HCT116 (cell line): Measurements from ENCODE around the gene COX6B2. TPM values are rescaled to one million over a fixed set of nuclear protein-coding genes. Genes with fewer than 3 reads are reported as not detected.
A peak's percentile ranks its signal among the peaks of the same experiment; 100 is the strongest.

Experiments used
- ATAC-seq: fragments of 200-7000 bp; cut with Tn5 transposase; 2 replicates; pipeline ENCODE4 v1.9.1; 2020; ENCODE audit warnings: mild to moderate bottlenecking, moderate library complexity
- BruUV-seq: library from RNA; stranded (reverse); fragments of 400-500 nt; replicated peaks from 2 replicates; lab custom pipeline; 2021; lab: Mats Ljungman, UMichigan
- CTCF ChIA-PET: fragments of 300-600 bp; sonication (Branson Sonifier 250); formaldehyde crosslinking; loops from one replicate; lab custom pipeline; 2021; ENCODE audit warnings: antibody characterized with exemption; lab: Charles Lee
- POLR2A ChIA-PET: fragments of 300-600, 350-600 bp; sonication (Branson Sonifier 250); formaldehyde crosslinking; loops from one replicate; lab custom pipeline; 2021; ENCODE audit warnings: antibody characterized with exemption; lab: Charles Lee
- RAD21 ChIA-PET, 2 experiments: fragments of 300-600 bp; sonication (Branson Sonifier 250); formaldehyde crosslinking; loops; one replicate each; lab custom pipeline; 2023; ENCODE audit warnings: low total read pairs in 2 of 2; ENCODE audit not compliant: uncharacterized antibody in 2 of 2, unreplicated experiment in 2 of 2, low non-redundant PET in 1 of 2; lab: Charles Lee
- DNase-seq: peaks from one replicate; pipeline ENCODE4 v3.0.0-alpha.2; 2010; ENCODE audit warnings: low read depth, low spot score
- H2AFZ ChIP-seq: fragments of 200-600 bp; shearing (Covaris generic), sonication (generic); 2 replicates; pipeline ENCODE4 v1.6.1; 2017; ENCODE audit warnings: low read depth, mixed run types, mixed read lengths, antibody characterized with exemption, low read length; ENCODE audit not compliant: poor library complexity, severe bottlenecking
- H3K27ac ChIP-seq: 2 replicates; pipeline ENCODE4 v1.5.1; 2012; ENCODE audit warnings: low read depth, low read length
- H3K27me3 ChIP-seq: fragments of 200-600 bp; sonication (generic); 2 replicates; pipeline ENCODE4 v1.6.1; 2016; ENCODE audit warnings: mixed run types, low read length, mixed read lengths; ENCODE audit not compliant: insufficient read depth
- H3K36me3 ChIP-seq, 2 experiments: fragments of 200-500 bp in 1 of 2; fragments of 200-600 bp in 1 of 2; sonication (Bioruptor generic) in 1 of 2; sonication (generic) in 1 of 2; 2 replicates each; pipeline versions ENCODE4 v1.5.1 to v1.6.1; 2014 to 2016; ENCODE audit warnings: low read length in 2 of 2, inconsistent platforms in 1 of 2, mixed read lengths in 1 of 2, mixed run types in 1 of 2; ENCODE audit not compliant: insufficient read depth in 2 of 2, control insufficient read depth in 1 of 2
- H3K4me1 ChIP-seq, 2 experiments: fragments of 200-600 bp in 1 of 2; sonication (generic) in 1 of 2; 2 replicates each; pipeline versions ENCODE4 v1.5.1 to v1.6.1; 2012 to 2017; ENCODE audit warnings: low read length in 2 of 2, inconsistent platforms in 1 of 2, mild to moderate bottlenecking in 1 of 2, mixed read lengths in 1 of 2, mixed run types in 1 of 2, moderate library complexity in 1 of 2; ENCODE audit not compliant: insufficient read depth in 2 of 2, control insufficient read depth in 1 of 2
- H3K4me2 ChIP-seq: fragments of 200-600 bp; sonication (generic); 2 replicates; pipeline ENCODE4 v1.6.1; 2017; ENCODE audit warnings: mixed run types, low read length, mixed read lengths
- H3K4me3 ChIP-seq, 2 experiments: fragments of 200-600 bp in 1 of 2; sonication (generic) in 1 of 2; replicated peaks in 1 of 2; 2 replicates each; pipeline ENCODE4 v1.5.1; 2011 to 2016; ENCODE audit warnings: low read length in 2 of 2, control low read depth in 1 of 2, low read depth in 1 of 2, mild to moderate bottlenecking in 1 of 2, mixed read lengths in 1 of 2, mixed run types in 1 of 2
- H3K79me2 ChIP-seq: fragments of 200-600 bp; sonication (generic); 2 replicates; pipeline ENCODE4 v1.6.1; 2017; ENCODE audit warnings: mild to moderate bottlenecking, mixed run types, low read length, moderate library complexity, mixed read lengths; ENCODE audit not compliant: insufficient read depth
- H3K9ac ChIP-seq: fragments of 200-600 bp; sonication (generic); 2 replicates; pipeline ENCODE4 v1.6.1; 2016; ENCODE audit warnings: low read length, mixed read lengths
- H3K9me2 ChIP-seq: fragments of 200-600 bp; sonication (generic), shearing (Covaris generic); 2 replicates; pipeline ENCODE4 v1.6.1; 2017; ENCODE audit warnings: mixed run types, mild to moderate bottlenecking, moderate library complexity; ENCODE audit not compliant: insufficient read depth
- H3K9me3 ChIP-seq, 2 experiments: fragments of 200-500 bp in 1 of 2; fragments of 200-600 bp in 1 of 2; sonication (Bioruptor generic) in 1 of 2; sonication (generic) in 1 of 2; 2 replicates each; pipeline ENCODE4 v1.6.1; 2014 to 2017; ENCODE audit warnings: low read length in 2 of 2, mixed read lengths in 2 of 2, inconsistent platforms in 1 of 2, low read depth in 1 of 2, mild to moderate bottlenecking in 1 of 2, mixed run types in 1 of 2, moderate library complexity in 1 of 2; ENCODE audit not compliant: control insufficient read depth in 1 of 2, insufficient read depth in 1 of 2
- H4K20me1 ChIP-seq: fragments of 200-600 bp; sonication (generic), shearing (Covaris generic); 2 replicates; pipeline ENCODE4 v1.6.1; 2017; ENCODE audit warnings: mixed run types, mild to moderate bottlenecking, moderate library complexity; ENCODE audit not compliant: insufficient read depth
- EGR1 ChIP-seq: IDR thresholded peaks from 2 replicates; pipeline ENCODE4 v1.6.1; 2012; ENCODE audit warnings: low read depth
- REST ChIP-seq: IDR thresholded peaks from 2 replicates; pipeline ENCODE4 v1.6.1; 2012; ENCODE audit warnings: low read depth
- ZFX ChIP-seq: fragments of 450-650 bp; IDR thresholded peaks from 2 replicates; pipeline ENCODE4 v1.6.1; 2017
- intact Hi-C: fragments of 100-400 bp; cut with micrococcal nuclease; formaldehyde crosslinking; loops from 2 replicates; pipeline ENCODE4 v1.10.0; 2022
- total RNA-seq: library from RNA; stranded (reverse); gene quantifications from one replicate; pipeline ENCODE4 v1.2.1, GENCODE V29; 2021; ENCODE audit not compliant: unreplicated experiment
- TF ChIP-seq, protein P1 (sequence below), 3 experiments: fragments of 200-600 bp in 1 of 3; sonication (generic) in 1 of 3; IDR thresholded peaks in 2 of 3; conservative IDR thresholded peaks in 1 of 3; 2 replicates each; pipeline ENCODE4 v1.5.1; 2012 to 2017; ENCODE audit warnings: low read depth in 2 of 3, low read length in 2 of 3, antibody characterized with exemption in 1 of 3, borderline replicate concordance in 1 of 3, control low read depth in 1 of 3, mild to moderate bottlenecking in 1 of 3, mixed read lengths in 1 of 3, mixed run types in 1 of 3, moderate library complexity in 1 of 3; ENCODE audit not compliant: insufficient read depth in 1 of 3

The COX6B2 gene
- total RNA-seq, 1 experiment from 2014 or later = 2.4 TPM

GRCh38 chr19:55346725-55347441 is 7.6 kb downstream of the COX6B2 start (continued):
- no peak for TF ChIP-seq REST
- TF ChIP-seq EGR1 = no peak

GRCh38 chr19:55345818-55346724 is 8.4 kb downstream of the COX6B2 start:
- intact Hi-C loops = no loop called here
- Histone ChIP-seq H3K36me3 (peaks cover 4 to 5% of the 10 kb centered on the region in 2 experiments; a peak in 3 of 4 replicates), H3K9me3 (no peaks in the 10 kb centered on the region), H2AFZ (no peak overlapping the region), H4K20me1 (no peaks in the 10 kb centered on the region), H3K79me2 (no peaks in the 10 kb centered on the region), H3K9ac (no peak overlapping the region), H3K4me1 (peaks cover 10 to 30% of the 10 kb centered on the region in 2 experiments; a peak in 3 of 4 replicates), H3K27ac (peak overlapping the region; percentile 31; the same call in 1 of the 2 replicates), H3K9me2 (no peaks in the 10 kb centered on the region), H3K4me2 (peak overlapping the region; percentile 17; the same call in 1 of the 2 replicates), H3K4me3 (no peak overlapping the region), H3K27me3 (no peaks in the 10 kb centered on the region)
- RAD21 ChIA-PET = no interaction called here
- TF ChIP-seq REST (no peak), ZFX (no peak)
- TF ChIP-seq, protein P1, sequence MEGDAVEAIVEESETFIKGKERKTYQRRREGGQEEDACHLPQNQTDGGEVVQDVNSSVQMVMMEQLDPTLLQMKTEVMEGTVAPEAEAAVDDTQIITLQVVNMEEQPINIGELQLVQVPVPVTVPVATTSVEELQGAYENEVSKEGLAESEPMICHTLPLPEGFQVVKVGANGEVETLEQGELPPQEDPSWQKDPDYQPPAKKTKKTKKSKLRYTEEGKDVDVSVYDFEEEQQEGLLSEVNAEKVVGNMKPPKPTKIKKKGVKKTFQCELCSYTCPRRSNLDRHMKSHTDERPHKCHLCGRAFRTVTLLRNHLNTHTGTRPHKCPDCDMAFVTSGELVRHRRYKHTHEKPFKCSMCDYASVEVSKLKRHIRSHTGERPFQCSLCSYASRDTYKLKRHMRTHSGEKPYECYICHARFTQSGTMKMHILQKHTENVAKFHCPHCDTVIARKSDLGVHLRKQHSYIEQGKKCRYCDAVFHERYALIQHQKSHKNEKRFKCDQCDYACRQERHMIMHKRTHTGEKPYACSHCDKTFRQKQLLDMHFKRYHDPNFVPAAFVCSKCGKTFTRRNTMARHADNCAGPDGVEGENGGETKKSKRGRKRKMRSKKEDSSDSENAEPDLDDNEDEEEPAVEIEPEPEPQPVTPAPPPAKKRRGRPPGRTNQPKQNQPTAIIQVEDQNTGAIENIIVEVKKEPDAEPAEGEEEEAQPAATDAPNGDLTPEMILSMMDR (IDR thresholded peaks at IDR 0.05 in 2 of 3, conservative IDR thresholded peaks at IDR 0.05 in 1 of 3; ENCODE audit: borderline replicate concordance in 1 of 3, insufficient read depth in 1 of 3, low read depth in 2 of 3, low read length in 2 of 3) = no peak
- POLR2A ChIA-PET = no interaction called here
- DNase-seq = no peak
- CTCF ChIA-PET = interaction anchor here (1.2 kb wide), 1 partner anchor 45 kb away, joined by 3 read pairs; no protein-coding TSS in a partner anchor
- no peak for ATAC-seq
- BruUV-seq = no TSS peak
